IMR-90 (cell line): ENCODE data around the gene ST6GALNAC5. TPM values are rescaled to one million over a fixed set of nuclear protein-coding genes. Genes with fewer than 3 reads are reported as not detected.

Experiments used
- ATAC-seq: fragments of 200-7000 bp; cut with Tn5 transposase; 2 replicates; pipeline ENCODE4 v1.9.1; 2020; ENCODE audit warnings: low read depth, mild to moderate bottlenecking, moderate library complexity
- BruUV-seq: library from RNA; stranded (reverse); fragments of 400-500 nt; replicated peaks from 2 replicates; lab custom pipeline; 2021; lab: Mats Ljungman, UMichigan
- CTCF ChIA-PET: fragments of 300-600 bp; formaldehyde crosslinking; extraction: SDS; loops from one replicate; lab custom pipeline; 2021; ENCODE audit warnings: antibody characterized with exemption; lab: Yijun Ruan, JAX
- POLR2A ChIA-PET: fragments of 300-600 bp; sonication (Branson Sonifier 250); formaldehyde crosslinking; loops from one replicate; lab custom pipeline; 2022; ENCODE audit warnings: antibody characterized with exemption; ENCODE audit not compliant: unreplicated experiment; lab: Charles Lee
- DNase-seq: peaks from one replicate; pipeline ENCODE4 v3.0.0; 2013
- H2AFZ ChIP-seq: replicated peaks from 2 replicates; pipeline ENCODE3; 2013; ENCODE audit warnings: low read length, mild to moderate bottlenecking; ENCODE audit not compliant: poor library complexity
- H2AK5ac ChIP-seq: 2 replicates; pipeline ENCODE4 v1.6.1; 2013; ENCODE audit warnings: low read depth, low read length, inconsistent platforms
- H2AK9ac ChIP-seq: replicated peaks from 2 replicates; pipeline ENCODE3; 2013; ENCODE audit warnings: mild to moderate bottlenecking, low read depth, low read length, moderate library complexity; ENCODE audit not compliant: poor library complexity
- H2BK120ac ChIP-seq: 2 replicates; pipeline ENCODE4 v1.6.1; 2013; ENCODE audit warnings: low read depth, low read length, inconsistent platforms
- H2BK15ac ChIP-seq: 3 replicates; pipeline ENCODE4 v1.6.1; 2013; ENCODE audit warnings: low read depth, low read length, inconsistent platforms
- H2BK20ac ChIP-seq: 2 replicates; pipeline ENCODE4 v1.6.1; 2013; ENCODE audit warnings: low read depth, mild to moderate bottlenecking, inconsistent platforms, low read length, moderate library complexity
- H2BK5ac ChIP-seq: 2 replicates; pipeline ENCODE4 v1.6.1; 2013; ENCODE audit warnings: mild to moderate bottlenecking, low read depth, low read length, inconsistent platforms; ENCODE audit not compliant: poor library complexity, severe bottlenecking
- H3K14ac ChIP-seq: replicated peaks from 2 replicates; pipeline ENCODE4 v1.6.1; 2013; ENCODE audit warnings: low read depth, low read length, inconsistent platforms
- H3K18ac ChIP-seq: 2 replicates; pipeline ENCODE4 v1.6.1; 2013; ENCODE audit warnings: low read depth, low read length, control low read depth
- H3K23ac ChIP-seq: 2 replicates; pipeline ENCODE4 v1.6.1; 2013; ENCODE audit warnings: low read depth, low read length, inconsistent platforms
- H3K27ac ChIP-seq: 2 replicates; pipeline ENCODE4 v1.5.1; 2013; ENCODE audit warnings: mild to moderate bottlenecking, control low read depth, low read length; ENCODE audit not compliant: insufficient read depth
- H3K27me3 ChIP-seq: 2 replicates; pipeline ENCODE4 v1.6.1; 2013; ENCODE audit warnings: low read length; ENCODE audit not compliant: control insufficient read depth, insufficient read depth
- H3K36me3 ChIP-seq: 2 replicates; pipeline ENCODE4 v1.6.1; 2013; ENCODE audit warnings: low read length, mixed read lengths; ENCODE audit not compliant: control insufficient read depth, insufficient read depth
- H3K4ac ChIP-seq: 2 replicates; pipeline ENCODE4 v1.6.1; 2013; ENCODE audit warnings: low read depth, low read length, inconsistent platforms
- H3K4me1 ChIP-seq: 2 replicates; pipeline ENCODE4 v1.6.1; 2013; ENCODE audit warnings: low read length, mixed read lengths; ENCODE audit not compliant: control insufficient read depth, insufficient read depth
- H3K4me2 ChIP-seq: 2 replicates; pipeline ENCODE4 v1.6.1; 2013; ENCODE audit warnings: low read depth, mild to moderate bottlenecking, control low read depth, low read length, moderate library complexity
- H3K4me3 ChIP-seq: 2 replicates; pipeline ENCODE4 v1.5.1; 2013; ENCODE audit warnings: low read depth, mild to moderate bottlenecking, control low read depth, low read length, moderate library complexity; ENCODE audit not compliant: insufficient read depth
- H3K56ac ChIP-seq: 2 replicates; pipeline ENCODE4 v1.6.1; 2013; ENCODE audit warnings: low read length, inconsistent platforms; ENCODE audit not compliant: insufficient read depth; ENCODE audit errors: extremely low read depth
- H3K79me1 ChIP-seq, 2 experiments: 2 replicates each; pipeline ENCODE4 v1.6.1; 2013; ENCODE audit warnings: low read length in 2 of 2, inconsistent platforms in 1 of 2, low read depth in 1 of 2
- H3K9ac ChIP-seq: 2 replicates; pipeline ENCODE4 v1.6.1; 2013; ENCODE audit warnings: low read depth, low read length, control low read depth
- H3K9me1 ChIP-seq: 2 replicates; pipeline ENCODE4 v1.6.1; 2013; ENCODE audit warnings: low read length, inconsistent platforms; ENCODE audit not compliant: insufficient read depth
- H3K9me3 ChIP-seq: 2 replicates; pipeline ENCODE4 v1.6.1; 2013; ENCODE audit warnings: low read length; ENCODE audit not compliant: control insufficient read depth, insufficient read depth
- H4K20me1 ChIP-seq: 2 replicates; pipeline ENCODE4 v1.6.1; 2013; ENCODE audit warnings: low read length, inconsistent platforms; ENCODE audit not compliant: insufficient read depth
- H4K5ac ChIP-seq: 2 replicates; pipeline ENCODE4 v1.6.1; 2013; ENCODE audit warnings: mild to moderate bottlenecking, low read depth, low read length, control low read depth
- H4K8ac ChIP-seq, 2 experiments: 2 replicates each; pipeline ENCODE4 v1.6.1; 2013; ENCODE audit warnings: low read depth in 2 of 2, low read length in 2 of 2, control low read depth in 1 of 2, inconsistent platforms in 1 of 2
- H4K91ac ChIP-seq: 2 replicates; pipeline ENCODE4 v1.6.1; 2013; ENCODE audit warnings: low read depth, low read length, inconsistent platforms; ENCODE audit not compliant: insufficient read depth
- RCOR1 ChIP-seq: IDR thresholded peaks from 2 replicates; pipeline ENCODE4 v1.6.1; 2012; ENCODE audit warnings: mild to moderate bottlenecking, low read length, improper control_type of control experiment; ENCODE audit not compliant: insufficient replicate concordance
- WGBS, 2 experiments: methylation state at CpG; one replicate each; pipeline versions ENCODE4 v1.1.5 to v1.1.7; 2013; ENCODE audit warnings: missing lambda C conversion rate in 2 of 2; ENCODE audit not compliant: insufficient read length in 1 of 2; ENCODE audit errors: extremely low coverage in 2 of 2; 5-methylcytosine and 5-hydroxymethylcytosine counted together
- dilution Hi-C: fragments of 300-500 bp; cut with HindIII; formaldehyde crosslinking; loops from one replicate; pipeline ENCODE4 v1.14.3; 2018; ENCODE audit warnings: low sequenced_read_pairs; ENCODE audit not compliant: unreplicated experiment
- in situ Hi-C: fragments of 300-500 bp; cut with MboI; formaldehyde crosslinking; loops from 3 replicates; pipeline ENCODE4 v1.14.3; 2019; ENCODE audit warnings: low sequenced_read_pairs, inconsistent platforms, mixed read lengths
- intact Hi-C: fragments of 100-400 bp; cut with micrococcal nuclease; formaldehyde crosslinking; loops from 2 replicates; pipeline ENCODE4 v1.10.0; 2022
- polyA plus RNA-seq, 3 experiments: library from polyadenylated mRNA; depleted of rRNA; stranded (reverse); fragments of >200 nt; gene quantifications; 2 replicates each; pipeline ENCODE4 v1.2.3, GENCODE V29; 2012; ENCODE audit warnings: low replicate concordance in 1 of 3
- total RNA-seq: library from RNA; depleted of rRNA; stranded (reverse); fragments of >200 nt; gene quantifications from 2 replicates; pipeline ENCODE4 v1.2.3, GENCODE V29; 2012

ST6GALNAC5 gene
- total and polyA plus RNA-seq, 2 of the 4 experiments (the other 2 are of a cell fraction): 3.4 to 4.0 TPM

- dilution Hi-C loops: no loop called here
- TF ChIP-seq RCOR1: no peak
- no peak overlapping the region for H2BK120ac ChIP-seq
- intact Hi-C loops: loop anchor here (5.0 to 10.0 kb wide), 2 partner anchors 168 to 534 kb away; no protein-coding TSS in a partner anchor
- H3K4ac ChIP-seq: no peak overlapping the region
- no peak overlapping the region for H4K8ac ChIP-seq
- ChIA-PET POLR2A (no interaction called here), CTCF (no interaction called here)
- no peak overlapping the region for H3K4me2 ChIP-seq
- no peak overlapping the region for H2AK9ac ChIP-seq
- peaks cover 26% of the 10 kb centered on the region for H3K27me3 ChIP-seq
- peaks cover 2% of the 10 kb centered on the region; the same call in 1 of the 2 replicates for H3K4me1 ChIP-seq
- no peak overlapping the region for H2BK5ac ChIP-seq
- H4K20me1 ChIP-seq: no peaks in the 10 kb centered on the region
- no peak overlapping the region for H3K23ac ChIP-seq
- H3K18ac ChIP-seq: no peak overlapping the region
- H4K5ac ChIP-seq: no peak overlapping the region
- H4K91ac ChIP-seq: no peak overlapping the region
- H3K9me3 ChIP-seq: no peaks in the 10 kb centered on the region
- in situ Hi-C loops: no loop called here
- no peak overlapping the region for H3K9ac ChIP-seq
- H3K4me3 ChIP-seq: no peak overlapping the region
- no peaks in the 10 kb centered on the region for H3K36me3 ChIP-seq
- ATAC-seq (no peak), DNase-seq (no peak)
- H2AFZ ChIP-seq: no peak overlapping the region
- WGBS, 2 experiments: no CpG with 5 or more reads among the region's 4 CpGs
- BruUV-seq: no TSS peak
- H3K56ac ChIP-seq: no peak overlapping the region
- H3K27ac ChIP-seq: no peak overlapping the region
- H3K14ac ChIP-seq: no peak overlapping the region
- H2AK5ac ChIP-seq: no peak overlapping the region
- no peak overlapping the region for H2BK15ac ChIP-seq
- H3K79me1 ChIP-seq: no peaks in the 10 kb centered on the region
- no peak overlapping the region for H2BK20ac ChIP-seq
- no peaks in the 10 kb centered on the region for H3K9me1 ChIP-seq
Observed at GRCh38 chr1:76866566-76866965, 714 bp upstream of the ST6GALNAC5 start.
